Measurements from ENCODE around the gene ALDH16A1. TPM values are rescaled to one million over a fixed set of nuclear protein-coding genes. Genes with fewer than 3 reads are reported as not detected.
A peak's percentile ranks its signal among the peaks of the same experiment; 100 is the strongest.

The ALDH16A1 gene
- total RNA-seq, 2 donors from 2014 or later: 52.8 to 57.1 TPM

GRCh38 chr19:49486710-49487276 is 33.8 kb downstream of the ALDH16A1 start:
- no peak for DNase-seq
- no peak overlapping the region for H3K4me3 ChIP-seq (ENCODE audit: low read length)
- no peak overlapping the region for H3K9ac ChIP-seq (ENCODE audit: extremely low read depth, low read length, poor library complexity, severe bottlenecking)
- H3K36me3 Mint-ChIP-seq (ENCODE audit: low read depth): peaks cover 42% of the 10 kb centered on the region
- peak; percentile 50 for TF ChIP-seq CTCF (conservative IDR thresholded peaks at IDR 0.05)
- H3K27me3 Mint-ChIP-seq (ENCODE audit: insufficient read depth): no peaks in the 10 kb centered on the region
- no peak overlapping the region for H3K27ac Mint-ChIP-seq
- H3K4me1 Mint-ChIP-seq: peaks cover 9% of the 10 kb centered on the region
- H3K4me1 ChIP-seq (ENCODE audit: control insufficient read depth, insufficient read depth, low read length): peaks cover 6% of the 10 kb centered on the region
- WGBS, 2 experiments (ENCODE audit: insufficient coverage in 1 of 2, insufficient read length in 1 of 2): 52 to 62% methylated on average over 8 to 21 of the region's 23 CpGs
- H3K27me3 ChIP-seq (ENCODE audit: control insufficient read depth, insufficient read depth, low read length, poor library complexity, severe bottlenecking): no peaks in the 10 kb centered on the region
- peaks cover 36% of the 10 kb centered on the region for H3K36me3 ChIP-seq (ENCODE audit: control insufficient read depth, insufficient read depth, low read length)
- H3K9me3 Mint-ChIP-seq: no peaks in the 10 kb centered on the region
- no peaks in the 10 kb centered on the region for H3K9me3 ChIP-seq (ENCODE audit: control insufficient read depth, low read length)
- H3K4me3 Mint-ChIP-seq: peak overlapping the region; percentile 99
- no peak overlapping the region for H3K27ac ChIP-seq (ENCODE audit: low read depth, low read length)

- H3K9me3 Mint-ChIP-seq: no peaks in the 10 kb centered on the region
- peak within 1 kb of the TSS; percentile 99 for H3K27ac Mint-ChIP-seq
- peak within 1 kb of the TSS; percentile 91 for H3K4me3 ChIP-seq (ENCODE audit: low read length)
- no peaks in the 10 kb centered on the region for H3K9me3 ChIP-seq (ENCODE audit: control insufficient read depth, low read length)
- H3K27me3 Mint-ChIP-seq (ENCODE audit: insufficient read depth): no peaks in the 10 kb centered on the region
- H3K9ac ChIP-seq (ENCODE audit: extremely low read depth, low read length, poor library complexity, severe bottlenecking): peak within 1 kb of the TSS; percentile 100
- peak within 1 kb of the TSS; percentile 95 for H3K27ac ChIP-seq (ENCODE audit: low read depth, low read length)
- H3K36me3 Mint-ChIP-seq (ENCODE audit: low read depth): peaks cover 48% of the 10 kb centered on the region
- H3K4me3 Mint-ChIP-seq: peak within 1 kb of the TSS; percentile 99
- peaks cover 6% of the 10 kb centered on the region for H3K4me1 ChIP-seq (ENCODE audit: control insufficient read depth, insufficient read depth, low read length)
- TF ChIP-seq CTCF (conservative IDR thresholded peaks at IDR 0.05): no peak
- peaks cover 9% of the 10 kb centered on the region for H3K4me1 Mint-ChIP-seq
- peak; percentile 100 for DNase-seq
- WGBS, 2 experiments (ENCODE audit: insufficient coverage in 1 of 2, insufficient read length in 1 of 2): 0% methylated on average over 40 to 57 of the region's 57 CpGs
- no peaks in the 10 kb centered on the region for H3K27me3 ChIP-seq (ENCODE audit: control insufficient read depth, insufficient read depth, low read length, poor library complexity, severe bottlenecking)
- H3K36me3 ChIP-seq (ENCODE audit: control insufficient read depth, insufficient read depth, low read length): peaks cover 43% of the 10 kb centered on the region
Measured at GRCh38 chr19:49487277-49488045, 34.4 kb downstream of the ALDH16A1 start, which contains the start of gene RPL13A. RPL13A (plus strand) TSS chr19:49487608; CDS start chr19:49487630, 22 bp downstream.

GRCh38 chr19:49488046-49488862 is 35.2 kb downstream of the ALDH16A1 start:
- Histone ChIP-seq H3K9me3 (ENCODE audit: control insufficient read depth, low read length) (no peaks in the 10 kb centered on the region), H3K4me3 (ENCODE audit: low read length) (peak overlapping the region; percentile 91), H3K27me3 (ENCODE audit: control insufficient read depth, insufficient read depth, low read length, poor library complexity, severe bottlenecking) (no peaks in the 10 kb centered on the region), H3K36me3 (ENCODE audit: control insufficient read depth, insufficient read depth, low read length) (peaks cover 51% of the 10 kb centered on the region), H3K27ac (ENCODE audit: low read depth, low read length) (peak overlapping the region; percentile 95), H3K4me1 (ENCODE audit: control insufficient read depth, insufficient read depth, low read length) (peaks cover 6% of the 10 kb centered on the region), H3K9ac (ENCODE audit: extremely low read depth, low read length, poor library complexity, severe bottlenecking) (peak overlapping the region; percentile 100)
- peaks cover 54% of the 10 kb centered on the region for H3K36me3 Mint-ChIP-seq (ENCODE audit: low read depth)
- peaks cover under 1% of the 10 kb centered on the region for H3K9me3 Mint-ChIP-seq
- 0% methylated on average over 17 to 26 of the region's 26 CpGs for WGBS, 2 experiments (ENCODE audit: insufficient coverage in 1 of 2, insufficient read length in 1 of 2)
- no peaks in the 10 kb centered on the region for H3K27me3 Mint-ChIP-seq (ENCODE audit: insufficient read depth)
- peak overlapping the region; percentile 99 for H3K27ac Mint-ChIP-seq
- peak; percentile 76 for DNase-seq
- peak overlapping the region; percentile 99 for H3K4me3 Mint-ChIP-seq
- TF ChIP-seq CTCF (conservative IDR thresholded peaks at IDR 0.05): no peak
- H3K4me1 Mint-ChIP-seq: peaks cover 9% of the 10 kb centered on the region

Data from endodermal cell (in vitro differentiated cells).